Activated naive CD4-positive, alpha-beta T cell (primary cell): ENCODE results near the gene ADGRL2.

Experiments used
- DNase-seq, 4 experiments: peaks; one replicate each; lab custom pipeline; 2025; lab: John Stamatoyannopoulos, UW

ADGRL2 gene

DNA sequence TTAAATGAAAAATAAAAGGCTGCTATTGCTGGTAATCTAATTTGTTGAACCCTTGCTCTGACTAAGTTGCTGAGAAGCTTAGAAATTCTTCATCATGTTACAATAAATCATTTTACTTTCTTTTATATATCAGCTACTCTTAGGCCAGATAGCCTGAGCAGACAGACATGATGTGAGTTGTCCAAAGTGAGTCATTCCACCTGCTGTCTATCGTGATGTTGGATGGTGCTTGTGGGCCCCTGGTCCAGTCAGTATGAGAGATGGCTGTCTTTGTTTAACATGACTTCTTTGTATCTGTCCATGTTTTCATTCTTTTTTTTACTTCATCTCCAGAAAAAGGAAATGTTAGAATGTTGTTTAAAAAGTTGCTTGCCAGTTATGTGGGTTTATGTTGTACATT lies 188.8 kb downstream of the ADGRL2 start:
- DNase-seq: no peak

DNA sequence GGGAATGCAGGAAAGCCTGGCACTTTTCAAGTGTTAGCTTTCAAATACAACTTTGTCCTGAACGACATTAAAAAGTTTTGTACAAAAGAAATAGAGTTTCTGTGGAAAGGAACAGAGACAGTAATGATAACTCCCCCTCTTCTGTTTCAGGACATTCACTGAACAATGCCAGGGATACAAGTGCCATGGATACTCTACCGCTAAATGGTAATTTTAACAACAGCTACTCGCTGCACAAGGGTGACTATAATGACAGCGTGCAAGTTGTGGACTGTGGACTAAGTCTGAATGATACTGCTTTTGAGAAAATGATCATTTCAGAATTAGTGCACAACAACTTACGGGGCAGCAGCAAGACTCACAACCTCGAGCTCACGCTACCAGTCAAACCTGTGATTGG lies 189.5 kb downstream of the ADGRL2 start:
- no peak for DNase-seq

DNA sequence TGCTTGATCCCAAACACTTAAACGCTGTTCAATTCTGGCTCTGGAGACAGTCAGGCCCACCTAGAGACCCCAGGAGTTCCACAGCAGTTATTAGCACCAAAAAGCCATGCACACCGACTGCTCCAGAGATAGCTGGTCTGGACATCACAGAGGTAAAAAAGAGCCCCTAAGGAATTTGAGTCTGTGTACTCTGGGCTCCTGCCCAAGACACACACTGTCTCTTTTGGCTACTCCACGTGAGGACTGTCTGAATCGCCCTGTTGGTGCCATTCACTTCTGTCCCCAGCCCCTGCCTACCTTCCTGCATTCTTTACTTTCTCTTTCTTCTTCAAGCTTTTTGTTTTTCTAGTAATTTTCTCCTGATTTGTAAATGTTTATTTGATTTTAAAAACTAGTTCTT lies 197.4 kb downstream of the ADGRL2 start:
- no peak for DNase-seq

DNA sequence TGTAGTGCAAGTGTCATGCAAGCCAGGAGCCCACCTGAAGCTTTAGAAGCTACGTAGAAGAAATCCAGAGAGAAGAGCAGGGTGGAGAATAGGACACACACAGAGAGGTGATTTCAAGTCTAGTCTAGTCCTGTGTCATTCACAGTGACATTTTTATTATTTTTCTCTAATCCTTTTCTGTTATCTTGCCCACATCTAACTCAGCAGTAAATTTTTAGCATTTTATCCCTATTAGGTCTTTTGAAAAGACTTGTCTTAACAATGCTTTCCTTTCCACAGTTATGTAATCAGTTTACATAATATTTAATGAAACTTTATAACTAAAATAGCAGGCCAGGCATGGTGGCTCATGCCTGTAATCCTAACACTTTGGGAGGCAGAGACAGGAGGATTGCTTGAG lies 198.6 kb downstream of the ADGRL2 start:
- DNase-seq: no peak

DNA sequence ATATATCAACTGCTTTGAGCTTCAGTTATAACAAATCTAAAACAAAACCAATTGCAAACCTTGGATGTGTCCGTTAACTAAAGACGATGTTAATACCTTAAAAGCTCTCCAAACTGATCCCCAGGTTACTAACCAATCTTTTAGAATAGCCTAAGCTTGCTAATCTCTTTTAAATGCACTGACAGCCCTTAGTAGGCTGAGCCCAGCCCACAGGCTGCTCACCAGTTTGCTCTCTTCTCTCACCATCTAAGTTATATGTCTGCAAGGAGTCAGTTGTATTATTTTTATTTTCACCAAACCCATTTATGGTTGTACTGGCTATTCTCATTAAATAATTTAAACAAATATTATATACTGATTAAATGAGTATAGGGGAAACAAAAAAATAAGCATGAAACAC lies 199.5 kb downstream of the ADGRL2 start:
- no peak for DNase-seq

DNA sequence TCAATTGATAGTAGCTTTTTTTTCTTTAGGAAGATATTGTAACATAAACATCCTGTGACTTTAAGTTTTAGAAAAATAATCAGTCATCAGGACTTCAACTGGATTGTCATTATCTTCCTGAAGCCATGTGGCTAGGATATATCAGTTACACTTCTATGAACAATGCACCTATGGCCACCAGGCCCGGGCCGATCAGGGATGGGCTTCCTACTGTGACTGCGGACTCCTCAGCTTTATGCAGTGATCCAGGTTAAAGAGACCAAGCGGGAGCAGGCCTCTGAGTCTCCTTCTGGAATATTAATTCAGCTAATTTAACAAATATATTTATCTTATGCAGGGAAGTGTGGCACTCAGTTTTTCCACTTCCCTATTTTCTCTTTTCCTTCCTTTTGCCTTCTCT lies 200.6 kb downstream of the ADGRL2 start:
- DNase-seq: no peak

DNA sequence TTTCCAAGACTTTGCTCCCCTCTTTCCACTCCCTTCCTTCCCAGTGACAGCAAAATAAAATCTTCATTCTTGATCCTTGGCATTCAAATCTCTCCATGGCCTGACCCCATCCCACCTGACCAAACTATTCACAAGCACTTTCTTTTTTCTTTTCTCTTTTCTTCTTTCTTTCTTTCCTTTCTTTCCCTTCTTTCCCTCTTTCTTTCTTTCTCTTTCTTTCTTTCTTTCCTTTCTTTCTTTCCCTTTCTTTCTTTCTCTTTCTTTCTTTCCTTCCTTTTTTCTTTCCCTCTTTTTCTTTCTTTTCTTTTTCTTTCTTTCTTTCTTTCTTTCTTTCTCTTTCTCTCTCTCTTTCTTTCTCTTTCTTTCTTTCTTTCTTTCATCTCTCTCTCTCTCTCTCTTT lies 207.1 kb downstream of the ADGRL2 start:
- no peak for DNase-seq

DNA sequence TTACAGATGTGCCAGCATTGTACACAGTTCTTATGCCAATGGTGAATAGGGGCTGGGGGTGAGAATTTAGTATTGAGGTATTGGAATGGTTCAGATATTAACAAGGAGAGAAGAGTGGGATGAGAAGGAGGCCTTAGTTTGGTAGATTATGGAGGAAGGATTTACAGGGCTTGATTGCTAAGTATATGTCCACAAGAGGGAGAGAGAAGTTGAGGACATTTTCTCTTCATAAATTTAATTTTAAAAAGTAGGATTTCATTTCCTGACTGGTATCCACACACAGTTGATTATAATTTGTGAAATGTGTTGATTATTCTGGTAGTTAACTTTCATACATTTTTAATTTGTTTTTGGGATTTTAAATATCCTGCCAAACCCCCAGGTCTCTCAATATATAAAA lies 213.0 kb downstream of the ADGRL2 start:
- no peak for DNase-seq

DNA sequence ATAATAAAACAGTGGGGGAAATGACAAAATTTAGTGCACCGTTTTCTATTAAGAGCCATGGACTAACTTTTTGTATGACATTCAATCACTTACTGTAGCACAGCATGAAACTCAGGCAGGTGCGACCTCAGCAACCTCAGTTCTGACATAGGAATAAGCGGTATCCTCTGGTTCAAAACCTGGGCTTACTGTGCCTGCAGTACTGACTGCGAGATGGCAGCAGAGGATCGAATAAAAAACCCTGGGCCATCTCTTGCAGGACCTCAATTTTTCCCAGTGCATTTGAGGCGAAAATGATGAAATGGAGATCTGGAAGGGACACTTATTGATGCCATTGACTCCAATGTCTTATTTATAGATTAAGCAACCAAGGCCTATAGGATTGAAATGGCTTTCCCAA lies 214.7 kb downstream of the ADGRL2 start:
- DNase-seq: no peak

DNA sequence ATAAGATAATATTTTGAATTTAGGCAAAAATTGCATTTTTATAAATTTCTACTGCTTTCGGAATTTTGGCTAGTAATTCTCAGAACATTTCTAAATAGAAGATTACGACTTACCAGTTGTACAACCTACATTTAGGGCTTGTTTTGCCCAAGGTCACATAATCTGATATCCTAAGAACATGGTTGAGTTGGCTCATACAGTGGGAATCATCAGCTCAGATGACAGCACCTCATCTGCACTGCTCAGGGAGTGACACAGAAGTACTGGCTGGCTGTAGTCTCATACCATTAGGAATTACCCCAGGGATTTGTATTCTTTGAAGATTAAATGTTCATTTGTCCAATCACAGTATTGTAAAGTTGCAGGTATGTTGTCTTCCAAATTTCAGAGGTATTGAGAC lies 217.6 kb downstream of the ADGRL2 start:
- DNase-seq: no peak

DNA sequence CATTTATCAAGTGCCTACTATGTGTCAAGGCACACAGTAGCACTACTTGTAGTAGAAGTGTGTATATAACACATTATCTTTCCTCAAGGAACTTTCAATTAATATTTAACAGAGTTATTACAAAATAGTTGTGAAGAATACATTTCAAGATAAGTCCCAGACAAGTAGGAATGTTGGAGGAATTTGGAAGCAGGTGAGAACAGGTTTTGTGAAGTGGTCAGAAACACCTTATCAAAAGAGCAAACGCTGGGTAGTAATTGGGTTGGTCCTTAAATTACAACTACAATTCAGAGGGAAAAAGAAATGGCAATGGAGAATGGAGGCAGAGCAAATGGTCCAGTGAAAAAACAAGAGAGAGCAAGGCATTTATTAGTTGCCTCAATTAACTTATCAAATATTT lies 218.8 kb downstream of the ADGRL2 start:
- no peak for DNase-seq

DNA sequence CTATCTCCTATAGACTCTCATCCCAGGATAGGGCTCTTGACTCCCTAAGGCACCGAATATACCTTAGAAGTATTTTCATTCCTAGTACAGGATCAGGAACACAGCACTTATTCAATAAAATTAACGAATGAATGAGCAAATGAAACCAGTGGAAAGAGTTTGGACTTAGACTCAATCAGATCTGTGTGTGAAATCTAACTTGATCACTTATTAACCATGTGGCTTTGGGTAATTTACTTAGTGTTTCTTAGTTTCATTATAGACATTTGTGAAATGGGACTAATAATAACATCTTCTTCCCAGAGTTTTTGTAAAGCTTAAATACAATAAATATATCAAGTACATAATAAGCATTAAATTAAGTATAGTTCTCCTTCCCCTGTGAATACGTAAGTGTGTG lies 230.1 kb downstream of the ADGRL2 start:
- DNase-seq: no peak

DNA sequence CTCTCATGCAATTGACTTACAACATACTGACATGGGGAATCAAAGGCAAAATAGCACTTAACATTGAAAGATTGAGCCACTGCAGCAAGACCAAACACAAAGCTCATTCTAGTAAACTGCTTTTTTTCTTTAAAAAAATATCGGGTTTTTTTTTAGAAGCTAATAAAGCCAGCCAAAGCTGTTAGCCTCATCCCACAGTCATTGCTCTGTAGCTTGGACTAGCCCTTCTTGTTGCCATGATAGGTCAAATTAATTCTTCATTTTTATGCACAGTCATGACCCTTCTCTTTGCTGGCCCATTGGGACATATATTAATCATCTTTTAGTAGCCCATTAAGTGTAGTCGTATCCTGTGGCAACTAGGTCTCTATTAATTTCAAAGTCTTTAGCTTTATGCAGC lies 231.3 kb downstream of the ADGRL2 start:
- DNase-seq: no peak

DNA sequence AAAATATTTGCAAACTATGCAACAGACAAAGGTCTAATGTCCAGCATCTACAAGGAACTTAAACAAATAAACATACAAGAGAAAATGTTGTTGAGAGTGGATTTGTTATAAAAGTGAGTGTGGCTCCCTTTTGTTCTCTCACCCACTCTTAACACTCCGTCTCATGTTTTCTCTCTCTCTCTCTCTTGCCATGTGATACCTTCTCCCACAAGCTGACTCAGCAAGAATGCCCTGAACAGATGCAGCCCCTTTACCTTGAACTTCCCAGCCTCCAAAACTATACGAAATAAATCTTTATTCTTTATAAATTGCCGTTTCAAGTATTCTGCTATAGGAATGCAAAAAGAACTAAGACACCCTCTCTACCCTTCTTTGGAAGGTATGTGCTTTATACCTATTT lies 234.1 kb downstream of the ADGRL2 start:
- DNase-seq: no peak
